Kidney (tissue), 14 donors: ENCODE results near the gene TIAM2. TPM values are rescaled to one million over a fixed set of nuclear protein-coding genes. Genes with fewer than 3 reads are reported as not detected.

ENCODE experiments used
- DNase-seq, 5 donors: peaks; one replicate each; pipeline ENCODE4 v3.0.0-alpha.2; 2013 to 2020
- FAIRE-seq: peaks from 2 replicates; lab custom pipeline; 2012; peaks lifted over from hg19 to GRCh38; lab: Jason Lieb, UNC
- H3K27ac ChIP-seq, 2 donors: one replicate each; pipeline ENCODE4 v1.7.0; 2013; ENCODE audit warnings: low read depth in 2 of 2, low read length in 2 of 2, inconsistent platforms in 1 of 2
- H3K27me3 ChIP-seq: one replicate; pipeline ENCODE4 v1.7.1; 2013; ENCODE audit warnings: low read length, inconsistent platforms; ENCODE audit not compliant: control insufficient read depth, insufficient read depth
- H3K36me3 ChIP-seq, 3 donors: one replicate each; pipeline versions ENCODE4 v1.7.0 to v1.7.1; 2013; ENCODE audit warnings: low read length in 3 of 3, control low read depth in 1 of 3, inconsistent platforms in 1 of 3; ENCODE audit not compliant: insufficient read depth in 3 of 3, control insufficient read depth in 2 of 3
- H3K4me1 ChIP-seq, 3 donors: one replicate each; pipeline versions ENCODE4 v1.7.0 to v1.7.1; 2013; ENCODE audit warnings: low read length in 3 of 3, inconsistent platforms in 1 of 3, low read depth in 1 of 3; ENCODE audit not compliant: control insufficient read depth in 2 of 3, insufficient read depth in 2 of 3
- H3K4me3 ChIP-seq, 3 donors: one replicate each; pipeline versions ENCODE4 v1.7.0 to v1.8.1; 2013; ENCODE audit warnings: low read length in 3 of 3, control low read depth in 1 of 3, inconsistent platforms in 1 of 3
- H3K9ac ChIP-seq, 3 donors: one replicate each; pipeline versions ENCODE4 v1.7.0 to v1.7.1; 2013; ENCODE audit warnings: low read length in 3 of 3, control low read depth in 1 of 3, inconsistent platforms in 1 of 3
- H3K9me3 ChIP-seq, 3 donors: one replicate each; pipeline versions ENCODE4 v1.7.0 to v1.7.1; 2013; ENCODE audit warnings: low read length in 3 of 3, control low read depth in 1 of 3, inconsistent platforms in 1 of 3; ENCODE audit not compliant: control insufficient read depth in 2 of 3, insufficient read depth in 1 of 3
- intact Hi-C: fragments of 100-400 bp; cut with DNase I; formaldehyde crosslinking; loops from one replicate; pipeline ENCODE4 v1.11.1; 2022
- polyA plus RNA-seq: library from polyadenylated mRNA; stranded (reverse); fragments of 350-450 nt; fragmentation: Illumina TruSeq; extraction: RNeasy Lipid Tissue Mini Kit (QIAGEN cat#74804); gene quantifications from one replicate; pipeline ENCODE4 v1.2.3, GENCODE V29; 2014; ENCODE audit warnings: low read depth, low replicate concordance; ENCODE audit not compliant: insufficient read depth
- total RNA-seq: library from RNA; stranded (reverse); fragmentation: NEBNext Ultra II Directional; extraction: Animal tissue kit (Norgen Biotek cat#: 25700); gene quantifications from one replicate; pipeline ENCODE4 v1.2.1, GENCODE V29; 2021
- TF ChIP-seq, protein P1 (sequence below): IDR thresholded peaks from 3 replicates; pipeline ENCODE4 v1.5.1; 2012; ENCODE audit warnings: mild to moderate bottlenecking, moderate library complexity, borderline replicate concordance; ENCODE audit not compliant: insufficient read depth; ENCODE audit errors: extremely low read depth
- donor health status: control.
- donor health status: control.
- donor health status: control.
- donor health status: control.
- donor health status: control.
- donor health status: DM: yes; HTN: yes; CAD: no.
- donor health status: Normal renal cell carcinoma (clear cell type).

Gene TIAM2
- total and polyA plus RNA-seq, 2 donors from 2014 or later: 6.8 to 7.6 TPM

- no peaks in the 10 kb centered on the region for H3K27me3 ChIP-seq
- no peak overlapping the region for H3K27ac ChIP-seq
- no peaks in the 10 kb centered on the region for H3K9me3 ChIP-seq
- FAIRE-seq (no peak), DNase-seq (no peak)
- TF ChIP-seq, protein P1, sequence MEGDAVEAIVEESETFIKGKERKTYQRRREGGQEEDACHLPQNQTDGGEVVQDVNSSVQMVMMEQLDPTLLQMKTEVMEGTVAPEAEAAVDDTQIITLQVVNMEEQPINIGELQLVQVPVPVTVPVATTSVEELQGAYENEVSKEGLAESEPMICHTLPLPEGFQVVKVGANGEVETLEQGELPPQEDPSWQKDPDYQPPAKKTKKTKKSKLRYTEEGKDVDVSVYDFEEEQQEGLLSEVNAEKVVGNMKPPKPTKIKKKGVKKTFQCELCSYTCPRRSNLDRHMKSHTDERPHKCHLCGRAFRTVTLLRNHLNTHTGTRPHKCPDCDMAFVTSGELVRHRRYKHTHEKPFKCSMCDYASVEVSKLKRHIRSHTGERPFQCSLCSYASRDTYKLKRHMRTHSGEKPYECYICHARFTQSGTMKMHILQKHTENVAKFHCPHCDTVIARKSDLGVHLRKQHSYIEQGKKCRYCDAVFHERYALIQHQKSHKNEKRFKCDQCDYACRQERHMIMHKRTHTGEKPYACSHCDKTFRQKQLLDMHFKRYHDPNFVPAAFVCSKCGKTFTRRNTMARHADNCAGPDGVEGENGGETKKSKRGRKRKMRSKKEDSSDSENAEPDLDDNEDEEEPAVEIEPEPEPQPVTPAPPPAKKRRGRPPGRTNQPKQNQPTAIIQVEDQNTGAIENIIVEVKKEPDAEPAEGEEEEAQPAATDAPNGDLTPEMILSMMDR: no peak
- H3K36me3 ChIP-seq: no peaks in the 10 kb centered on the region
- intact Hi-C loops: no loop called here
- no peak overlapping the region for H3K4me3 ChIP-seq
- no peaks in the 10 kb centered on the region for H3K4me1 ChIP-seq
- H3K9ac ChIP-seq: no peak overlapping the region
Observed at GRCh38 chr6:154953644-154954043, 41.5 kb upstream of the TIAM2 start.

GRCh38 chr6:154954347-154954746 is 40.8 kb upstream of the TIAM2 start:
- no peaks in the 10 kb centered on the region for H3K36me3 ChIP-seq
- intact Hi-C loops: no loop called here
- H3K27me3 ChIP-seq: no peaks in the 10 kb centered on the region
- no peak for DNase-seq
- TF ChIP-seq, protein P1: no peak
- FAIRE-seq: no peak
- no peaks in the 10 kb centered on the region for H3K4me1 ChIP-seq
- no peak overlapping the region for H3K9ac ChIP-seq
- no peaks in the 10 kb centered on the region for H3K9me3 ChIP-seq
- H3K4me3 ChIP-seq: no peak overlapping the region
- H3K27ac ChIP-seq: no peak overlapping the region

DNA sequence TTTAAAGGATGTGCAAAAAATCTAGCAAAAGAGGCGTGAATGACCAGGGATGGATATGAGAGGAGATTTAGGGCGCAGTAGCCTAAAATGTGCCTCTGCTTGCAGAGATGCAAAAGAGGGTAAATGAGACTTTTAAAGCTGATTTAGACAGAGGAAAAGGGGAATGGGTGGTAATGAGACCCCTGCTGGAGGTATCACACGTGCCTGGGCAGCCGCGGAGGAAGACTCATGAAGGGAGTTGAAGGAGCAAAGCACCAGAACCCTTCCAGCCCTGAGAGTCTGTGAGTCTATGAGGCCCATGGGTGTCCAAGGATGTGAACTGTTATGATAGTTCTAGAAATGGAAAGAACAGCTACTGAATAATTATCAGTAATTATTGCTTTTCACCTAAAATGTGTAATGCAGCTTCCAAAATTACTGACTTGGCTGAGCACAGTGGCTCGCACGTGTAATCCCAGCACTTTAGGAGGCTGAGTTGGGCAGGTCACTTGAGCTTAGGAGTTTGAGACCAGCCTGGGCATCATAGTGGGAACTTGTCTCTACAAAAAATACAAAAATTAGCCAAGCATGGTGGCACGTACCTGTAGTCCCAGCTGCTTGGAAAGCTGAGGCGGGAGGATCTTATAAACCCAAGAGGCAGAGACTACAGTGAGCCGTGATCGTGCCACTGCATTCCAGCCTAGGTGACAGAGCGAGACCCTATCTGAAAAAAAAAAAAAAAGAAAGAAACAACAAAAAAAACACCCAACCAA is 38.2 kb upstream of the TIAM2 start:
- H3K4me1 ChIP-seq: no peaks in the 10 kb centered on the region
- no peak overlapping the region for H3K4me3 ChIP-seq
- TF ChIP-seq, protein P1: no peak
- no peak overlapping the region for H3K9ac ChIP-seq
- intact Hi-C loops: no loop called here
- H3K27me3 ChIP-seq: no peaks in the 10 kb centered on the region
- no peak overlapping the region for H3K27ac ChIP-seq
- H3K36me3 ChIP-seq: no peaks in the 10 kb centered on the region
- H3K9me3 ChIP-seq: no peaks in the 10 kb centered on the region
- FAIRE-seq: no peak
- no peak for DNase-seq
